HEK293 (cell line): ENCODE data around the gene RIPOR1.

ENCODE experiments used
- CTCF ChIA-PET: fragments of 350-600 bp; formaldehyde crosslinking; extraction: SDS; loops from one replicate; lab custom pipeline; 2021; ENCODE audit warnings: antibody characterized with exemption; lab: Yijun Ruan, JAX
- POLR2A ChIA-PET: fragments of 300-600 bp; formaldehyde crosslinking; extraction: SDS; loops from one replicate; lab custom pipeline; 2020; ENCODE audit warnings: antibody characterized with exemption, inconsistent platforms; lab: Yijun Ruan, JAX
- H3K27ac ChIP-seq: fragments of 200-500 bp; sonication (Bioruptor generic); 2 replicates; pipeline ENCODE4 v1.5.1; 2014; ENCODE audit warnings: low read depth, low read length, control low read depth, inconsistent platforms; ENCODE audit errors: extremely low read depth
- H3K36me3 ChIP-seq, 2 experiments: fragments of 200-500 bp in 1 of 2; sonication (Bioruptor generic) in 1 of 2; 1 replicate in 1 of 2; 2 replicates in 1 of 2; pipeline ENCODE4 v1.5.1; 2014 to 2017; ENCODE audit warnings: inconsistent platforms in 2 of 2, low read length in 2 of 2; ENCODE audit not compliant: control insufficient read depth in 2 of 2, insufficient read depth in 1 of 2
- H3K4me1 ChIP-seq: fragments of 200-500 bp; sonication (Bioruptor generic); 2 replicates; pipeline ENCODE4 v1.5.1; 2014; ENCODE audit warnings: mild to moderate bottlenecking, low read length, inconsistent platforms; ENCODE audit not compliant: control insufficient read depth, insufficient read depth
- H3K4me3 ChIP-seq: 2 replicates; pipeline ENCODE4 v1.5.1; 2011; ENCODE audit warnings: low read depth, mild to moderate bottlenecking, control low read depth, low read length, moderate library complexity
- H3K9me3 ChIP-seq: fragments of 200-500 bp; sonication (Bioruptor generic); 2 replicates; pipeline ENCODE4 v1.5.1; 2014; ENCODE audit warnings: low read depth, low read length, inconsistent platforms; ENCODE audit not compliant: control insufficient read depth, insufficient read depth
- HOXA7 ChIP-seq: sonication (generic); formaldehyde crosslinking; IDR thresholded peaks from 2 replicates; pipeline ENCODE4 v1.8.1; 2022; ENCODE audit warnings: missing genetic modification reagents, borderline replicate concordance
- RBAK ChIP-seq: fragments of 450-650 bp; formaldehyde crosslinking; IDR thresholded peaks from 2 replicates; pipeline ENCODE4 v1.5.1; 2016; ENCODE audit warnings: missing biosample characterization, missing genetic modification characterization
- REPIN1 ChIP-seq: fragments of 450-650 bp; formaldehyde crosslinking; IDR thresholded peaks from 2 replicates; pipeline ENCODE4 v1.5.1; 2017; ENCODE audit warnings: missing biosample characterization, missing genetic modification characterization, low read depth
- ZBTB6 ChIP-seq: fragments of 450-650 bp; formaldehyde crosslinking; IDR thresholded peaks from 2 replicates; pipeline ENCODE4 v1.5.1; 2017; ENCODE audit warnings: missing biosample characterization, missing genetic modification characterization
- ZFP37 ChIP-seq: fragments of 450-650 bp; formaldehyde crosslinking; IDR thresholded peaks from 2 replicates; pipeline ENCODE4 v1.5.1; 2016; ENCODE audit warnings: missing biosample characterization, missing genetic modification characterization
- ZIC2 ChIP-seq: fragments of 450-650 bp; formaldehyde crosslinking; IDR thresholded peaks from 2 replicates; pipeline ENCODE4 v1.5.1; 2016; ENCODE audit warnings: missing biosample characterization, missing genetic modification characterization
- ZNF112 ChIP-seq: fragments of 450-650 bp; formaldehyde crosslinking; IDR thresholded peaks from 2 replicates; pipeline ENCODE4 v1.5.0; 2017; ENCODE audit warnings: missing biosample characterization, missing genetic modification characterization
- ZNF155 ChIP-seq: fragments of 450-650 bp; formaldehyde crosslinking; IDR thresholded peaks from 2 replicates; pipeline ENCODE4 v1.5.1; 2016; ENCODE audit warnings: missing biosample characterization, missing genetic modification characterization
- ZNF174 ChIP-seq: fragments of 450-650 bp; formaldehyde crosslinking; IDR thresholded peaks from 2 replicates; pipeline ENCODE4 v1.5.0; 2017; ENCODE audit warnings: missing biosample characterization, mild to moderate bottlenecking, missing genetic modification characterization
- ZNF2 ChIP-seq: fragments of 450-650 bp; formaldehyde crosslinking; IDR thresholded peaks from 2 replicates; pipeline ENCODE4 v1.5.1; 2016; ENCODE audit warnings: missing biosample characterization, missing genetic modification characterization
- ZNF223 ChIP-seq: fragments of 450-650 bp; formaldehyde crosslinking; IDR thresholded peaks from 2 replicates; pipeline ENCODE4 v1.5.1; 2016; ENCODE audit warnings: missing biosample characterization, missing genetic modification characterization
- ZNF23 ChIP-seq: fragments of 450-650 bp; formaldehyde crosslinking; IDR thresholded peaks from 2 replicates; pipeline ENCODE4 v1.5.1; 2016; ENCODE audit warnings: missing biosample characterization, missing genetic modification characterization, borderline replicate concordance
- ZNF266 ChIP-seq: fragments of 450-650 bp; formaldehyde crosslinking; IDR thresholded peaks from 2 replicates; pipeline ENCODE4 v1.5.1; 2016; ENCODE audit warnings: missing biosample characterization, missing genetic modification characterization, low read depth
- ZNF324 ChIP-seq: fragments of 450-650 bp; formaldehyde crosslinking; IDR thresholded peaks from 2 replicates; pipeline ENCODE4 v1.5.1; 2016; ENCODE audit warnings: missing biosample characterization, missing genetic modification characterization
- ZNF366 ChIP-seq: fragments of 450-650 bp; formaldehyde crosslinking; conservative IDR thresholded peaks from 2 replicates; pipeline ENCODE4 v1.5.1; 2016; ENCODE audit warnings: missing biosample characterization, missing genetic modification characterization
- ZNF529 ChIP-seq: fragments of 450-650 bp; formaldehyde crosslinking; IDR thresholded peaks from 2 replicates; pipeline ENCODE4 v1.5.1; 2017; ENCODE audit warnings: missing genetic modification characterization, missing biosample characterization; ENCODE audit not compliant: insufficient replicate concordance
- ZNF558 ChIP-seq: fragments of 450-650 bp; formaldehyde crosslinking; IDR thresholded peaks from 2 replicates; pipeline ENCODE4 v1.5.1; 2016; ENCODE audit warnings: missing biosample characterization, missing genetic modification characterization
- ZNF561 ChIP-seq: fragments of 450-650 bp; IDR thresholded peaks from 2 replicates; pipeline ENCODE4 v1.5.1; 2018; ENCODE audit warnings: missing biosample characterization, missing genetic modification characterization, borderline replicate concordance
- ZNF621 ChIP-seq: fragments of 450-650 bp; formaldehyde crosslinking; IDR thresholded peaks from 2 replicates; pipeline ENCODE4 v1.5.1; 2017; ENCODE audit warnings: missing biosample characterization, missing genetic modification characterization
- ZNF645 ChIP-seq: fragments of 450-650 bp; formaldehyde crosslinking; IDR thresholded peaks from 2 replicates; pipeline ENCODE4; 2016; ENCODE audit warnings: missing biosample characterization, missing genetic modification characterization
- ZNF677 ChIP-seq: fragments of 450-650 bp; IDR thresholded peaks from 2 replicates; pipeline ENCODE4 v1.5.0; 2018; ENCODE audit warnings: missing biosample characterization, mild to moderate bottlenecking, missing genetic modification characterization, moderate library complexity
- ZNF701 ChIP-seq: fragments of 450-650 bp; formaldehyde crosslinking; IDR thresholded peaks from 2 replicates; pipeline ENCODE4 v1.5.1; 2016; ENCODE audit warnings: missing biosample characterization, missing genetic modification characterization
- ZNF785 ChIP-seq: fragments of 450-650 bp; formaldehyde crosslinking; IDR thresholded peaks from 2 replicates; pipeline ENCODE4 v1.5.1; 2016; ENCODE audit warnings: missing biosample characterization, missing genetic modification characterization
- ZNF792 ChIP-seq: fragments of 450-650 bp; formaldehyde crosslinking; IDR thresholded peaks from 2 replicates; pipeline ENCODE4 v1.5.1; 2016; ENCODE audit warnings: missing biosample characterization, missing genetic modification characterization
- ZSCAN23 ChIP-seq: fragments of 450-650 bp; formaldehyde crosslinking; IDR thresholded peaks from 2 replicates; pipeline ENCODE4 v1.5.1; 2016; ENCODE audit warnings: missing biosample characterization, missing genetic modification characterization

Gene RIPOR1

DNA sequence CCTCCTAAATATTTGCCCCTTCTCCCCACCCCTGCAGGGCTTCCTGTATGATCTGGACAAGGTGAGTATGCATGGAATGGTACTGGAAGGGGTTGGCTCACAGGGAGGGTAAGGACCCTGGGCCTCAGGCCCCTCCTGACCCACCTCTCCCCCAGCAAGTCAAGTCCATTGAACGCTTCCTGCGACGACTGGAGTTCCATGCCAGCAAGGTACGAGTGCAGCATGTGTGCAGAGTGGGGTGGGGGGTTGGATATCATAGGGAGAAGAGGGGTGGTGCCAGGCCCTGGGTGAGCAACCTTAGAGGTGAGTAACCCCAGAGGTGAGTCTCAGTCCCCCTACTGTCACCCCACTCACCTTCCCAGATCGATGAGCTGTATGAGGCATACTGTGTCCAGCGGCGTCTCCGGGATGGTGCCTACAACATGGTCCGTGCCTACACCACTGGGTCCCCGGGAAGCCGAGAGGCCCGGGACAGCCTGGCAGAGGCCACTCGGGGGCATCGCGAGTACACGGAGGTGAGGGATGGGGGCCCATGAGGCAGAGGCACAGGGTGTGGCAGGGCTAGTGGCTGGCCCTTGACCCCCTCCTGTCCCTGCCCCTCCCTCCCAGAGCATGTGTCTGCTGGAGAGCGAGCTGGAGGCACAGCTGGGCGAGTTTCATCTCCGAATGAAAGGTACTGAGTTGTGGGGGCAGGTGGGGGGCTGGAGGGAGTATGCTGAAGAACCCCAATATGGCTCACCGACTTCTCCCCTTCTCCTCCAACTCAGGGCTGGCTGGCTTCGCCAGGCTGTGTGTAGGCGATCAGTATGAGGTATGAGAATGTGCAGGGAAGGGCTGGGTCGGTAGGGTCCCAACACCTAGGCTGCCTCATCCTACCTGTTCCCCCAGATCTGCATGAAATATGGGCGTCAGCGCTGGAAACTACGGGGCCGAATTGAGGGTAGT is 11.3 kb downstream of the RIPOR1 start:
- CTCF ChIA-PET, result interaction anchor here (0.6 to 4.4 kb wide), 3 partner anchors 18 to 105 kb away, joined by 4 to 27 read pairs (median 4); partner anchors contain the start of gene CARMIL2
- peaks cover 0 to 62% of the 10 kb centered on the region in 2 experiments; a peak in 2 of 3 replicates for H3K36me3 ChIP-seq
- no peak for TF ChIP-seq ZNF792 (tag by site-specific recombination)
- no peak for TF ChIP-seq ZFP37 (tag by site-specific recombination)
- TF ChIP-seq ZNF701 (tag by site-specific recombination), result no peak
- no peak for TF ChIP-seq RBAK (tag by site-specific recombination)
- no peak for TF ChIP-seq ZNF112 (tag by site-specific recombination)
- no peak for TF ChIP-seq ZBTB6 (tag by site-specific recombination)
- no peak for TF ChIP-seq ZNF621 (tag by site-specific recombination)
- TF ChIP-seq ZNF561 (tag by site-specific recombination), result no peak
- TF ChIP-seq ZNF174 (tag by site-specific recombination), result no peak
- no peak for TF ChIP-seq ZNF223 (tag by site-specific recombination)
- H3K4me3 ChIP-seq, result no peak overlapping the region
- POLR2A ChIA-PET, result interaction anchor here (0.8 kb wide), 1 partner anchor 22 kb away, joined by 3 read pairs; the partner anchor contains the start of gene CTCF
- H3K9me3 ChIP-seq, result no peaks in the 10 kb centered on the region
- no peaks in the 10 kb centered on the region; the same call in 1 of the 2 replicates for H3K4me1 ChIP-seq
- H3K27ac ChIP-seq, result no peak overlapping the region

DNA sequence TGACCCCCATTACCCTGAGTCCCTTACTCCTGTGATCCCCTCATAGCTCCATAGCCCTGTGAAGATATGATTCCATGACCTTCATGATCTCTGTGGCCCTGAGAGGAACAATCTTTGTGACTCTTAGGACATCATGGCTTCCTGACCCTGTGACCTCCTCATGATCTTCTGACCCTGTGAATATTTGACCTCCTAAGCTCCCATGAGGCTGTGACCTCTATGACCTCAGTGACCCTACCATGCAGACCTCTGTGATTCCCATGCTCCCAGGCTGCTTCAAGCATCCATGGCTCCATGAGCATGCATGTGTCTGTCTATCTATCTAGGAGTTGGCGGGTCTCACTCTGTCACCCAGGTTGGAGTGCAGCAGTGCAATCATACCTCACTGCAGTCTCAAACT is 12.1 kb downstream of the RIPOR1 start:
- Histone ChIP-seq H3K9me3 (no peaks in the 10 kb centered on the region), H3K4me1 (no peaks in the 10 kb centered on the region; the same call in 1 of the 2 replicates), H3K4me3 (no peak overlapping the region), H3K36me3 (peaks cover 0 to 70% of the 10 kb centered on the region in 2 experiments; a peak in 2 of 3 replicates)
- CTCF ChIA-PET, result interaction anchor here (0.6 to 4.4 kb wide), 4 partner anchors 8 to 47 kb away, joined by 3 to 27 read pairs (median 4); no protein-coding TSS in a partner anchor
- POLR2A ChIA-PET, result interaction anchor here (0.8 kb wide), 1 partner anchor 21 kb away, joined by 3 read pairs; the partner anchor contains the start of gene CTCF
- TF ChIP-seq ZNF677, result no peak
- no peak for TF ChIP-seq ZNF366 (tag by site-specific recombination)
- TF ChIP-seq ZNF529 (tag by site-specific recombination), result no peak
- TF ChIP-seq REPIN1, result no peak
- no peak for TF ChIP-seq ZFP37 (tag by site-specific recombination)
- no peak for TF ChIP-seq ZNF23 (tag by site-specific recombination)
- TF ChIP-seq ZSCAN23 (tag by site-specific recombination), result no peak
- TF ChIP-seq HOXA7 (CRISPR knock-in tag), result no peak
- TF ChIP-seq ZNF155, result no peak
- no peak for TF ChIP-seq ZNF785 (tag by site-specific recombination)
- no peak for TF ChIP-seq ZNF324 (tag by site-specific recombination)
- TF ChIP-seq ZNF621 (tag by site-specific recombination), result no peak
- TF ChIP-seq ZNF2, result no peak
- TF ChIP-seq ZNF645 (tag by site-specific recombination), result no peak
- no peak for TF ChIP-seq ZIC2
- no peak for TF ChIP-seq ZNF266 (tag by site-specific recombination)
- no peak for TF ChIP-seq ZNF558 (tag by site-specific recombination)
- TF ChIP-seq, all 188 proteins: peak for 0
- H3K27ac ChIP-seq, result no peak overlapping the region
